Measurements from ENCODE around the gene TARBP1. TPM values are rescaled to one million over a fixed set of nuclear protein-coding genes. Genes with fewer than 3 reads are reported as not detected.

Gene TARBP1
- total RNA-seq, 1 donor from 2014 or later = 60.4 TPM

GRCh38 chr1:234517110-234517802 is 38.3 kb upstream of the TARBP1 start:
- Mint-ChIP-seq H3K27ac (no peak overlapping the region), H3K9me3 (ENCODE audit: low read depth) (no peaks in the 10 kb centered on the region), H3K27me3 (no peaks in the 10 kb centered on the region), H3K4me1 (ENCODE audit: low read depth) (peaks cover 24% of the 10 kb centered on the region), H3K4me3 (ENCODE audit: low read depth) (no peak overlapping the region), H3K36me3 (ENCODE audit: insufficient read depth) (no peaks in the 10 kb centered on the region)
- TF ChIP-seq, protein P1, sequence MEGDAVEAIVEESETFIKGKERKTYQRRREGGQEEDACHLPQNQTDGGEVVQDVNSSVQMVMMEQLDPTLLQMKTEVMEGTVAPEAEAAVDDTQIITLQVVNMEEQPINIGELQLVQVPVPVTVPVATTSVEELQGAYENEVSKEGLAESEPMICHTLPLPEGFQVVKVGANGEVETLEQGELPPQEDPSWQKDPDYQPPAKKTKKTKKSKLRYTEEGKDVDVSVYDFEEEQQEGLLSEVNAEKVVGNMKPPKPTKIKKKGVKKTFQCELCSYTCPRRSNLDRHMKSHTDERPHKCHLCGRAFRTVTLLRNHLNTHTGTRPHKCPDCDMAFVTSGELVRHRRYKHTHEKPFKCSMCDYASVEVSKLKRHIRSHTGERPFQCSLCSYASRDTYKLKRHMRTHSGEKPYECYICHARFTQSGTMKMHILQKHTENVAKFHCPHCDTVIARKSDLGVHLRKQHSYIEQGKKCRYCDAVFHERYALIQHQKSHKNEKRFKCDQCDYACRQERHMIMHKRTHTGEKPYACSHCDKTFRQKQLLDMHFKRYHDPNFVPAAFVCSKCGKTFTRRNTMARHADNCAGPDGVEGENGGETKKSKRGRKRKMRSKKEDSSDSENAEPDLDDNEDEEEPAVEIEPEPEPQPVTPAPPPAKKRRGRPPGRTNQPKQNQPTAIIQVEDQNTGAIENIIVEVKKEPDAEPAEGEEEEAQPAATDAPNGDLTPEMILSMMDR (IDR thresholded peaks at IDR 0.05; ENCODE audit: unreplicated experiment) = no peak
- no peak for DNase-seq (ENCODE audit: low spot score, unreplicated experiment)

- Mint-ChIP-seq H3K27me3 (no peaks in the 10 kb centered on the region), H3K9me3 (ENCODE audit: low read depth) (no peaks in the 10 kb centered on the region), H3K27ac (peak overlapping the region; percentile 82), H3K36me3 (ENCODE audit: insufficient read depth) (no peaks in the 10 kb centered on the region), H3K4me3 (ENCODE audit: low read depth) (no peak overlapping the region), H3K4me1 (ENCODE audit: low read depth) (peaks cover 17% of the 10 kb centered on the region)
- TF ChIP-seq, protein P1 (IDR thresholded peaks at IDR 0.05; ENCODE audit: unreplicated experiment) = no peak
- no peak for DNase-seq (ENCODE audit: low spot score, unreplicated experiment)
Observed at GRCh38 chr1:234515821-234516241, 36.9 kb upstream of the TARBP1 start.

GRCh38 chr1:234515411-234515810 is 36.4 kb upstream of the TARBP1 start:
- Mint-ChIP-seq H3K4me3 (ENCODE audit: low read depth) (no peak overlapping the region), H3K4me1 (ENCODE audit: low read depth) (peaks cover 13% of the 10 kb centered on the region), H3K9me3 (ENCODE audit: low read depth) (no peaks in the 10 kb centered on the region), H3K36me3 (ENCODE audit: insufficient read depth) (no peaks in the 10 kb centered on the region), H3K27me3 (no peaks in the 10 kb centered on the region), H3K27ac (peak overlapping the region; percentile 82)
- TF ChIP-seq, protein P1 (IDR thresholded peaks at IDR 0.05; ENCODE audit: unreplicated experiment) = no peak
- DNase-seq (ENCODE audit: low spot score, unreplicated experiment) = no peak

GRCh38 chr1:234512451-234512861 is 33.5 kb upstream of the TARBP1 start:
- TF ChIP-seq, protein P1 (IDR thresholded peaks at IDR 0.05; ENCODE audit: unreplicated experiment) = no peak
- no peak for DNase-seq (ENCODE audit: low spot score, unreplicated experiment)
- Mint-ChIP-seq H3K4me3 (ENCODE audit: low read depth) (no peak overlapping the region), H3K27ac (no peak overlapping the region), H3K4me1 (ENCODE audit: low read depth) (peaks cover 20% of the 10 kb centered on the region), H3K36me3 (ENCODE audit: insufficient read depth) (no peaks in the 10 kb centered on the region), H3K27me3 (no peaks in the 10 kb centered on the region), H3K9me3 (ENCODE audit: low read depth) (no peaks in the 10 kb centered on the region)

GRCh38 chr1:234509457-234510328 is 30.7 kb upstream of the TARBP1 start:
- no peaks in the 10 kb centered on the region for H3K36me3 Mint-ChIP-seq (ENCODE audit: insufficient read depth)
- H3K27me3 Mint-ChIP-seq = no peaks in the 10 kb centered on the region
- no peak for DNase-seq (ENCODE audit: low spot score, unreplicated experiment)
- H3K4me1 Mint-ChIP-seq (ENCODE audit: low read depth) = peaks cover 12% of the 10 kb centered on the region
- H3K27ac Mint-ChIP-seq = peak overlapping the region; percentile 55
- H3K4me3 Mint-ChIP-seq (ENCODE audit: low read depth) = no peak overlapping the region
- no peaks in the 10 kb centered on the region for H3K9me3 Mint-ChIP-seq (ENCODE audit: low read depth)
- TF ChIP-seq, protein P1 (IDR thresholded peaks at IDR 0.05; ENCODE audit: unreplicated experiment) = peak; percentile 9

All from progenitor cell of endocrine pancreas (in vitro differentiated cells).